Activated CD4-positive, alpha-beta memory T cell treated with anti-CD3 and anti-CD28 coated beads, Interleukin-2, amount 10 ng/mL, durations not matched to agents 7 days and 5 days (primary cell): ENCODE measurements around the gene SLC38A6. TPM values are rescaled to one million over a fixed set of nuclear protein-coding genes. Genes with fewer than 3 reads are reported as not detected.

Experiments
- CTCF ChIA-PET: fragments of 350-600 bp; sonication (Branson Sonifier 250); formaldehyde crosslinking; loops from one replicate; lab custom pipeline; 2021; ENCODE audit warnings: antibody characterized with exemption, inconsistent platforms; lab: Charles Lee
- POLR2A ChIA-PET: fragments of 350-600 bp; sonication (Branson Sonifier 250); formaldehyde crosslinking; loops from one replicate; lab custom pipeline; 2021; ENCODE audit warnings: antibody characterized with exemption; lab: Charles Lee
- DNase-seq: peaks from one replicate; pipeline ENCODE4 v3.0.0-alpha.2; 2020
- H3K27ac Mint-ChIP-seq: one replicate; pipeline ENCODE4 v1.8.0; 2021; ENCODE audit warnings: mild to moderate bottlenecking, mixed read lengths
- H3K27me3 Mint-ChIP-seq: one replicate; pipeline ENCODE4 v1.8.0; 2021; ENCODE audit warnings: mixed read lengths
- H3K36me3 Mint-ChIP-seq: one replicate; pipeline ENCODE4 v1.8.0; 2021; ENCODE audit warnings: low read depth, mixed read lengths
- H3K4me1 Mint-ChIP-seq: one replicate; pipeline ENCODE4 v1.8.0; 2021; ENCODE audit warnings: mixed read lengths
- H3K4me3 Mint-ChIP-seq: one replicate; pipeline ENCODE4 v1.8.0; 2021; ENCODE audit warnings: mild to moderate bottlenecking, mixed read lengths
- H3K9me3 Mint-ChIP-seq: one replicate; pipeline ENCODE4 v1.8.0; 2021; ENCODE audit warnings: mixed read lengths
- total RNA-seq, 2 experiments: library from RNA; stranded (reverse); gene quantifications; one replicate each; pipeline ENCODE4 v1.2.3, GENCODE V29; 2021

SLC38A6 gene
- 1 to 10 TPM; 7.5 to 9.4 TPM for total RNA-seq

DNA sequence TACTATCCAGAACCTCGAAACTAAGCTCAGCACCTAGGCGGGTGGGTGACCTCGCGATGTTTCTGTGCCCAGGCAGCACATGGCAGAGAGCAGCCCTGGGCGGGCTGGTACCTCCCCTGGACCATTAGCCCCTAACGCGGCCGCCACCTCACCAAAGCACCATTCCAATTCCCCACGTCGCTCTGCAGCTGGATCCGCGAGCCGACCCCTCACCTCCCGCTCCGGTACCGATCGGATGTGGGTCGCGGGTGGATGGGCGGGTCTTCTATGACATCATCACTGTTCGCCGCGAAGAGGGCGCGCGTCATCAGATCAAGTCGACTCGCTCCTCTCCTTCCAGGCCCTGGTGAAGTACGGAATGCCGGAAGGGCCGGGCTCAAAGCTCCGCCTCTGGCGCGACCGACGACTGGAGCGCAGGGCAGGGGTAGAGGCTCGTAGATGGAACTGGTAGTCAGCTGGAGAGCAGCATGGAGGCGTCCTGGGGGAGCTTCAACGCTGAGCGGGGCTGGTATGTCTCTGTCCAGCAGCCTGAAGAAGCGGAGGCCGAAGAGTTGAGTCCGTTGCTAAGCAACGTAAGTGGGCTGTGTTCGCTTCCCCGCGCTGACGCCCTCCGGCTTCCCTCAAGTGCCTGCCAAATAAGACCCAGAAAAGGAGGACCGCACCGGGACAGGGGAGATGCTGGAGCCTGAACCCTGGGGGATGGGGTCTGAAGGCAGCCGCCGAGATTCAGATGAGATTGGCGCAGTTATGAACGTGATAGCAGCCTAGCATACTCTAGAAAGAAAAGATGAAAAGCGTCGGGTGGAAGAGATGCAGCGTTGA is at the start of gene SLC38A6, which contains the start of gene TRMT5:
Gene SLC38A6 (plus strand): TSS at position 435 of the 822 bp plus-strand sequence. CDS start 33 bp downstream, at position 468.
Gene TRMT5 (minus strand): TSS at position 269 of the 822 bp plus-strand sequence. CDS start 106 bp downstream, at position 163.
- H3K27ac Mint-ChIP-seq, result no peak within 1 kb of the TSS
- CTCF ChIA-PET, result interaction anchor here (0.7 to 1.3 kb wide), 3 partner anchors 16 to 324 kb away, joined by 3 read pairs; no protein-coding TSS in a partner anchor

DNA sequence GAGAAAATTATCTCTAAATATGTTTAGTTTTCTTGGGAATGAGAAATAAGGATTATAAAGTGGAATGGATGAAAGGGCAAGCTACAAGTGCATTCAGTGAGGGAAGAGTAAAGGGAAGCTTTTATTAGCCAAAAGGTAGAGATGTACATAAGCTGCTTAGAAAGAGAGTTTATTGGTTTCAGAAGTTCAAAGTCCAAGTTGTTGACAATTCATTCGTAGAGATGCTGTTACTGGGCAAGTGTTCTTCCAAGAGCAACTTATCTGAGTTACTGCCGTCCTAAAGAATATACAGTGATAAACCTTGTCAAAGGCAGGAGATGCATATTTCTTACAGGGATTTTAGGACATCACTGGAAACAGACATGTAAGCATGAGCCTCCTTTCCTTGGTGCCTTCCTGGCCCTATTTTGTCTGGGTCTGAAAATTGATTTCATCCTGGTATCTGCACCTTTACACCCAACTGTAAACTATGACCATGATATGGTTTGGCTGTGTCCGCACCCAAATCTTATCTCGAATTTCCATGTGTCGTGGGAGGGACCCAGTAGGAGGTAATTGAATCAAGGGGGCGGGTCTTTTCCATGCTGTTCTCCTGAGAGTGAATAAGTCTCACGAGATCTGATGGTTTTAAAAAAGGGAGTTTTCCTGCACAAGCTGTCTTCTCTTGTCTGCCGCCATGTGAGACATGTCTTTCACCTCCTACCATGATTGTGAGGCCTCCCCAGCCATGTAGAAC is 47.0 kb upstream of the SLC38A6 start:
- Mint-ChIP-seq H3K27me3 (no peaks in the 10 kb centered on the region), H3K36me3 (no peaks in the 10 kb centered on the region), H3K4me1 (no peaks in the 10 kb centered on the region), H3K4me3 (no peak overlapping the region), H3K27ac (no peak overlapping the region), H3K9me3 (peaks cover 3% of the 10 kb centered on the region)
- CTCF ChIA-PET, result no interaction called here
- POLR2A ChIA-PET, result no interaction called here
- no peak for DNase-seq

More for the DNA sequence above, at the start of gene SLC38A6, which contains the start of gene TRMT5:
- peak; percentile 93 for DNase-seq
- Mint-ChIP-seq H3K4me3 (no peak within 1 kb of the TSS), H3K9me3 (no peaks in the 10 kb centered on the region), H3K36me3 (peaks cover 23% of the 10 kb centered on the region), H3K4me1 (peaks cover 24% of the 10 kb centered on the region), H3K27me3 (no peaks in the 10 kb centered on the region)
- POLR2A ChIA-PET, result interaction anchor here (0.7 to 2.2 kb wide), 15 partner anchors 9 to 889 kb away, joined by 3 to 14 read pairs (median 4); partner anchors contain the start of genes MNAT1, PCNX4 and PPM1A

DNA sequence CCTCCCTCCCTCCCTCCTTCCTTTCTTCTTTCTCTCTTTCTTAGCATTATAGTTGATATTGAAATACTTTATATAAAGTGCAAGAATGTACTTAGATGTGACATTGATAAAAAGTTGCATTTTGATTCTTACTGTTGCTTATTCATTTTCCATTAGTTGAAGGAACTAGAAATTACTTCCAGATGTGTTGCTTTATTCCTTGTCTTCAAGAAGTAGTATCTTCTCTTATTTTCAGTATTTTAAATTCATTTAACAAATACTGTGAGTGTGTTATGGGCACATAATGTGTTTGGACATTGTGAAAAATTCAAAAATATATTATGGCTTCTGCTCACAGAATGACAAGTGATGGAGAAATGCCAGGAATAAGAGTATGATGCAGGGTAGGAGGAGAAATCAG is 45.7 kb upstream of the SLC38A6 start:
- Mint-ChIP-seq H3K4me3 (no peak overlapping the region), H3K36me3 (no peaks in the 10 kb centered on the region), H3K9me3 (peaks cover 3% of the 10 kb centered on the region), H3K27ac (no peak overlapping the region), H3K27me3 (no peaks in the 10 kb centered on the region), H3K4me1 (no peaks in the 10 kb centered on the region)
- POLR2A ChIA-PET, result no interaction called here
- CTCF ChIA-PET, result no interaction called here
- DNase-seq, result no peak

DNA sequence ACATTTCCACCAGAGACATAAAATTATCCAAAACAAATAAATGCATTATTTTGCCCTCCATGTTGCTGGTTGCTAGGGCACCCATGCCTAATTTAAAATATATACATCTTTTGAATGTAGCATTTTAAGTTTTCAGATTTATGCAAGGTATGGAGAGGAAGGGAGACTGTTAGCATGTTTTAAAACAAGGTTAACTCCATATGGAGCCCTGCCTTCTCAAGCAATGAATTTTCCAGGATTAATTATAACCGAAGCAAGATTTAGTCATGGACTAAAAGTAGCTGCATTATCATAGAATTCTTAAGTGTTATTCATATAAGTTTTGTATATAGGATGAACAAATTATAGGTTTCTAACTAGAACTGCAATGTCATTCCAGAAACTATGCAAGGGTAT is 37.4 kb upstream of the SLC38A6 start:
- POLR2A ChIA-PET, result no interaction called here
- H3K27ac Mint-ChIP-seq, result no peak overlapping the region
- H3K36me3 Mint-ChIP-seq, result peaks cover 18% of the 10 kb centered on the region
- no peaks in the 10 kb centered on the region for H3K27me3 Mint-ChIP-seq
- no peak for DNase-seq
- peaks cover 13% of the 10 kb centered on the region for H3K4me1 Mint-ChIP-seq
- no peak overlapping the region for H3K4me3 Mint-ChIP-seq
- CTCF ChIA-PET, result no interaction called here
- peaks cover 5% of the 10 kb centered on the region for H3K9me3 Mint-ChIP-seq

DNA sequence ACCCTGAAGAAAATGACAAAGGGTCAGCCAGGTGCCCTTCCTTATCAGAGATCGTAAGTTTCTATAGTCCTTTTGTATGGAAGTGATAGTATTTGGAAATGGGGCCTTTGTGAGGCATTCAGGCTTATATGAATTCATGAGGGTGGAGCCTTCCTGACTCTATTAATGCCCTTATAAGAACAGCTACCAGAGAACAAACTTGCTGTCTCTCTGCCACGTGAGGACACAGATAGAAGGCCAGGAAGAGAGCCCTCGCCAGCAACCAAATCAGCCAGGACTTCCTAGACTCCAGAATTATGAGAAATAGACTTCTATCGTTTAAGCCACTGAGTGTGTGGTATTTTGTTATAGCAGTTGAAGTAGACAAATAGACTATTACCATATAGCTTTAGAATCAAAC is 36.8 kb upstream of the SLC38A6 start:
- POLR2A ChIA-PET, result no interaction called here
- peaks cover 13% of the 10 kb centered on the region for H3K4me1 Mint-ChIP-seq
- H3K4me3 Mint-ChIP-seq, result no peak overlapping the region
- no peaks in the 10 kb centered on the region for H3K27me3 Mint-ChIP-seq
- peaks cover 5% of the 10 kb centered on the region for H3K9me3 Mint-ChIP-seq
- H3K27ac Mint-ChIP-seq, result no peak overlapping the region
- CTCF ChIA-PET, result no interaction called here
- DNase-seq, result no peak
- H3K36me3 Mint-ChIP-seq, result peaks cover 19% of the 10 kb centered on the region

DNA sequence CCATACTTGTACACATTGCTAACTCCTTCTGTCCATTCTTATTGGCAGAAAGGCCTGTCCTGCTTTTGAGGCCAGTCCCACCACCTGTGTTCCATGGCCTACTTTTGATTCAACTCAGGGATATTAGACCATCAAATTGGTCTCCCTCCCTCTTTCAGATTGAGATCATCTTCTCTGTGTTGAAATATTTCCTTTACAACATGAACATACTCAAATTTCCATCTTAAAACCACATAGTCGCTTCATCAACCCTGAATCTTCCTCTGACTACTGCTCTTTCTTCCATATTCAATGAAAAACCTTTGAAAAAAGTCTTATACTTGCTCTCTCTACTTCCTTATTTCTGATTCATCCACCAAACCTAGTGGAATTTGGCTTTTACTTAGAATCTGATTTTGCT is 35.1 kb upstream of the SLC38A6 start:
- no peak overlapping the region for H3K27ac Mint-ChIP-seq

DNA sequence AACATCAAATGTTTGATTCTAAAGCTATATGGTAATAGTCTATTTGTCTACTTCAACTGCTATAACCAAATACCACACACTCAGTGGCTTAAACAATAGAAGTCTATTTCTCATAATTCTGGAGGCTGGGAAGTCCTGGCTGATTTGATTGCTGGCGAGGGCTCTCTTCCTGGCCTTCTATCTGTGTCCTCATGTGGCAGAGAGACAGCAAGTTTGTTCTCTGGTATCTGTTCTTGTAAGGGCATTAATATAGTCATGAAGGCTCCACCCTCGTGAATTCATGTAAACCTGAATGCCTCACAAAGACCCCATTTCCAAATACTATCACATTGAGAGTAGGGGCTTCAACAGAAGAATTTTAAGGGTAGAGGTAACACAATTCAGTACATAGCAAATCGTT is 34.3 kb upstream of the SLC38A6 start:
- H3K27me3 Mint-ChIP-seq, result no peaks in the 10 kb centered on the region
- DNase-seq, result no peak
- H3K27ac Mint-ChIP-seq, result no peak overlapping the region
- ChIA-PET CTCF (no interaction called here), POLR2A (no interaction called here)
- H3K9me3 Mint-ChIP-seq, result peaks cover 5% of the 10 kb centered on the region
- peaks cover 16% of the 10 kb centered on the region for H3K36me3 Mint-ChIP-seq
- no peak overlapping the region for H3K4me3 Mint-ChIP-seq
- H3K4me1 Mint-ChIP-seq, result peaks cover 13% of the 10 kb centered on the region

More for the DNA sequence above, 35.1 kb upstream of the SLC38A6 start:
- DNase-seq, result no peak
- POLR2A ChIA-PET, result no interaction called here
- Mint-ChIP-seq H3K4me1 (peaks cover 13% of the 10 kb centered on the region), H3K27me3 (no peaks in the 10 kb centered on the region), H3K4me3 (no peak overlapping the region), H3K9me3 (peaks cover 5% of the 10 kb centered on the region), H3K36me3 (peaks cover 19% of the 10 kb centered on the region)
- CTCF ChIA-PET, result no interaction called here

DNA sequence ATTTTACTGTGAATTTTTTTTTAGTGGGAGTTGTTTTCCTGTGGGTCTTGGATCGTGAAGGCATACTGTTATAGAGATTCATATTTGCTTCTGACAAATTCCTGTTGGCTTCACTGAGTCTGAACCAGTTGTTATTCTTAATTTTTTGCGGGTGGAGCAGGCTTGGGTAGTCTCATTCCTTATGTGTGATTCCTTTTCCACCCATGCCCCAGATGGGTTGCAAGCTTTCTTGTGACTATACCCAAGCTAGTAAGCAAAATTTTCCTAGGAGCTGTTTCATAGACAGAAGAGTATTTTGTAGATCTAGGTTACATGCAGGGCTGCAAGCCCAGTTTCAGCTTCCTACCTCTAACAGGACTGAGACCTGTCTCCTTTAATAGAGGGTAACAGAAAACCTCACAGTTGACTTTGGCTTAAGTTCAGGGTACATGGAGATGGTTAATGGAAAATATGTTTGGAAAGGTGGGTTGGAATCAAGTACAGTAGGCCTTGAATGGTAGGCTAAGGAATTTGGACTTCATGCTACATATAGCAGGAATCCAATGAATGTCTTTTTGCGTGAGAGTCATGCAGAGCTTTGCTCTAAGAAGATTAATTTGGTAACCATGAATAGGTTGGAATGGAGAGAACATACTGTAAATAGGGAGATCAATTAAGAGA is 29.1 kb upstream of the SLC38A6 start:
- POLR2A ChIA-PET, result no interaction called here
- no peak overlapping the region for H3K27ac Mint-ChIP-seq
- no peak overlapping the region for H3K4me3 Mint-ChIP-seq
- H3K9me3 Mint-ChIP-seq, result peaks cover 13% of the 10 kb centered on the region
- CTCF ChIA-PET, result interaction anchor here (0.7 kb wide), 1 partner anchor 49 kb away, joined by 7 read pairs; no protein-coding TSS in a partner anchor
- no peaks in the 10 kb centered on the region for H3K27me3 Mint-ChIP-seq
- DNase-seq, result no peak
- H3K36me3 Mint-ChIP-seq, result peaks cover 23% of the 10 kb centered on the region
- H3K4me1 Mint-ChIP-seq, result peaks cover 9% of the 10 kb centered on the region

DNA sequence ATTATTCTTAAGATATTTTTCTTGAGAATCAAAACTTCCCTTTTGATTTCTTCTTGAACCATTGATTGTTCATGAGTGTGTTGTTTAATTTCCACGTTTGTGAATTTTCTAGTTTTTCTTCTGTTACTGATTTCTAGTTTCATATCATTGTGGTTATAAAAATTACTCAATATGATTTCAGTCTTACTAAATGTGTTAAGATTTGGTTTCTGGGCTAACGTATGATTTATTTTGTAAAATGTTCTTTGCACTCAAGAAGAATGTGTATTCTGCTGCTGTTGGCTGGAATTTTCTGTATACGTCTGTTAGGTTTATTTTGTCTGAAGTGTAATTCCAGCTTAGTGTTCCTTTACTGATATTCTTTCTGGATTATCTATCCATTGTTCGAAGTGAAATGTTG is 24.8 kb upstream of the SLC38A6 start:
- Mint-ChIP-seq H3K4me1 (peaks cover 14% of the 10 kb centered on the region), H3K27ac (no peak overlapping the region), H3K9me3 (peaks cover 39% of the 10 kb centered on the region), H3K27me3 (no peaks in the 10 kb centered on the region), H3K36me3 (peaks cover 49% of the 10 kb centered on the region), H3K4me3 (no peak overlapping the region)
- no peak for DNase-seq
- CTCF ChIA-PET, result no interaction called here
- POLR2A ChIA-PET, result no interaction called here

DNA sequence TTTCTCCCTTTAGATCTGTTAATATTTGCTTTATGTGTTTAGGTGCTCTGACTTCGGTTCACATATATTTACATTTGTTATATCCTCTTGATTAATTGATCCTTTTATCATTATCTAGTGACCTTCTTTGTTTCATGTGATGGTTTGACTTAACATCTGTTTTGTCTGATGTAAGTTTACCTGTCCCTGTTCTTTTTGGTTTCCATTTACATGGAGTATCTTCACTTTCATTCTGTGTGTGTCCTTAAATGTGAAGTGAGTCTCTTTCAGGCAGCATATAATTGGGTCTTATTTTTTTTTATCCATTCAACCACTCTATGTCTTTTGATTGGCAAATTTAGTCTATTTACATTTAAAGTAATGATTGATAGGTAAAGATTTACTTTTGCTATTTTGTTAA is 24.4 kb upstream of the SLC38A6 start:
- Mint-ChIP-seq H3K9me3 (peaks cover 41% of the 10 kb centered on the region), H3K27me3 (no peaks in the 10 kb centered on the region), H3K27ac (no peak overlapping the region), H3K36me3 (peaks cover 53% of the 10 kb centered on the region), H3K4me3 (no peak overlapping the region), H3K4me1 (peaks cover 14% of the 10 kb centered on the region)
- no peak for DNase-seq
- ChIA-PET CTCF (no interaction called here), POLR2A (no interaction called here)

DNA sequence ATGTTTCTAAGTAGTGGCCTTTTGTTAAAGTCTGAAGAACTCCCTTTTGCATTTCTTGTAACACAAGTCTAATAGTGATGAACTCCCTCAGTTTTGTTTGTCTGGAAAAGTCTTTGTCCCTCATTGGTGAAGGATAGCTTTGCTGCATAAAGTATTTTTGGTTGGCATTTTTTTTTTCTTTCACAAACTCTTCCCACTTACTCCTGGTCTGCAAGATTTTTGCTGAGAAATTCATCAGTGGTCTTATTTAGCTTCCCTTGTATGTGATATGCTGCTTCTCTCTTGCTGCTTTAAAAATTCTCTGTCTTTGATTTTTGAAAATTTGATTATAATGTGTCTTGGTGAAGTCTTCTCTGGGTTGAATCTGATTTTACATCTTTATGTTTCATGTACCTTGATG is 22.9 kb upstream of the SLC38A6 start:
- no peak overlapping the region for H3K27ac Mint-ChIP-seq
- H3K9me3 Mint-ChIP-seq, result peaks cover 41% of the 10 kb centered on the region
- POLR2A ChIA-PET, result interaction anchor here (0.6 to 1.3 kb wide), 2 partner anchors 23 to 160 kb away, joined by 4 read pairs; partner anchors contain the start of genes SLC38A6 and TRMT5
- no peak overlapping the region for H3K4me3 Mint-ChIP-seq
- no peaks in the 10 kb centered on the region for H3K27me3 Mint-ChIP-seq
- DNase-seq, result no peak
- peaks cover 57% of the 10 kb centered on the region for H3K36me3 Mint-ChIP-seq
- CTCF ChIA-PET, result interaction anchor here (1.4 kb wide), 1 partner anchor 10 kb away, joined by 3 read pairs; no protein-coding TSS in a partner anchor
- peaks cover 14% of the 10 kb centered on the region for H3K4me1 Mint-ChIP-seq

DNA sequence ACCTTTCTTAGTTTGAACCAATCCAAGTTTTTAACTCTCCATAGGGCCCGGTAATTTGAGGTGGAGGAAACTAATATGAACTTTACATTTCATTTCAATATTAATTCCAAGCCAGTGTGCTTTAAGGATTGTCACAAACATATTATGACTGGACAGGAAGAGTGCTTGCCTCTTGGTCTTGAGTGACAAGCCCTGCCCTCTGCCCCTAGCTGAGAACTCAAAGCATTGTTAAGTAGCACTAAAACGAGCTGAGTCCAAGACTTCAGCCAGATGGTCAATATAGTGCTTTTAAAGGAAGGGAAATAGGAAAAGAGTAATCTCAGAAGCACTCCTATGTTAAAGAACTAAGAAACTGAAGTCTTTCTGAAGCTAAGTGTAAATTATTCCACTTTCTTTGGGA is 17.3 kb upstream of the SLC38A6 start:
- H3K9me3 Mint-ChIP-seq, result peaks cover 19% of the 10 kb centered on the region
- H3K36me3 Mint-ChIP-seq, result peaks cover 38% of the 10 kb centered on the region
- no peaks in the 10 kb centered on the region for H3K27me3 Mint-ChIP-seq
- H3K27ac Mint-ChIP-seq, result no peak overlapping the region
- no peak for DNase-seq
- ChIA-PET POLR2A (no interaction called here), CTCF (no interaction called here)
- no peak overlapping the region for H3K4me3 Mint-ChIP-seq
- peaks cover 20% of the 10 kb centered on the region for H3K4me1 Mint-ChIP-seq
